DMS153 treated with DMSO at 0.1 percent for 48 hours (cell line): ENCODE results near the gene RASA4B.

ENCODE experiments used
- DNase-seq: peaks from one replicate; lab custom pipeline; 2025; ENCODE audit not compliant: unreplicated experiment; lab: John Stamatoyannopoulos, UW

Gene RASA4B

DNA sequence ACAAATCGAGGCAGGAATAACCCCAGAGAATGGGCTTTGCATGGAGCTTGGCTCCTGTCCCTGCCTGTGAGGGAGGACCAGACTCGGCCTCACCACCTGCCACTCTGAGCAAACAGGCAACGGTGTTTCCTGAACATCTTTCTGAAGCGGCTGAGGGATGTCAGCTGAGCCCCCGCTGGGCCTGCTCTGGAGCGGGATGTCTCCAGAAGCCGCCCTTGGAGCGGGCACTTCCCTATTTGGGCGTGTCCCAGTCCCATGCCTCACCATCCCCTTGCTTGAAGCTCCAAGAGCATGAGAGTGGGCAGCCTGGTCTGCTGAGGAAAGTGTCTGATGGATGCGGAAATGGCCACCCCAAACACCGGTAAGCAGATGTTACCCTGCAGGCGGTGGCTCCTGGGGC lies 63.1 kb downstream of the RASA4B start:
- no peak for DNase-seq

- DNase-seq: no peak
These were observed 64.3 kb downstream of the RASA4B start for GRCh38 chr7:102453319-102453718.

- no peak for DNase-seq
These were observed 65.1 kb downstream of the RASA4B start for GRCh38 chr7:102452451-102452850.

DNA sequence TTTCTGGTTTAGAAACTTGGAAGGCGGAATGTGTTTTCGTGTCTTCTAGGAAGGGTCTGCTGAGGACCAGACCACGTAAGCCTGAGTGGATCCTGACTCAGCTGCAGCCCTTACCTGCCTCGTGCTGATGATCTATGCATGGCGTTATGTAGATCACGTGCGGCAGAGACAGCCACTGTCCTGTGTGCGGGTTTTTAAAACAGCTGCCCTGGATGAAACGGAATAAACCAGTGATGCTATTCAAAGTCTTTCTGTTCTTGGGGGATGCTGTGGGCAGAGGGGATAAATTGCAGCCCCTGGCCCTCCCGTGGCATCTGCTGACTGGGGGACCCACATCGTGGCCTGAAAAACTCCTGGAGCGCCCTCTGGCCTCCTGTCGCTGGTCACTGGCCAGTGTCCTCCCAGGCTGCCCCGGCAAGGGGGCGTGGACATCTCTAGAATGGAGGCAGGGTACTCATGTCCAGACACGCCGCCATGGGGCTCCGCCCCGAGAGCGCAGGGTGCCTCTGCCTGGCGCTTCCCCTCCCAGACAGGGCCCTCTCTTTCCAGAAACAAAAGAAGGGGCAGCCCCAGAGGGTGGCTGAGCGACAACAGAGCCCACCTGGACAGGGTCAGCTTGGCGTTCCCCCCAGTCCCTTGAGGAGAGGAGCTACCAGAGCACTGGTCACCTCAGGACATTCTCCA lies 66.1 kb downstream of the RASA4B start:
- DNase-seq: peak; percentile 51

GRCh38 chr7:102450242-102450641 lies 67.3 kb downstream of the RASA4B start:
- DNase-seq: no peak

DNA sequence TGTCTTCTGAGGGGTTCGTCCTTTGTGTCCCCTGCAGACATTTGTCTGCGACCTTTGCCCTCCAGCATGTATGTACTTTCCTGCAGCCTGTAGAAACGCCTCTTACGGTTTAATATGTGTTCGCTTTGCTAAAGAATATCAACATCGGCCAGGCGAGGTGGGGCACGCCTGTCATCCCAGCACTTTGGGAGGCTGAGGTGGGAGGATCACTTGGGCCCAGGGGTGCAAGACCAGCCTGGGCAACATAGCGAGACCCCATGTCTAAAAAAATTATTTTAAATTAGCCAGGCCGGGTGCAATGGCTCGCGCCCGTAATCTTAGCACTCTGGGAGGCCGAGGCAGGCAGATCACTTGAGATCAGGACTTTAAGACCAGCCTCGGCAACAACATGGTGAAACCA lies 68.4 kb downstream of the RASA4B start:
- DNase-seq: no peak

DNA sequence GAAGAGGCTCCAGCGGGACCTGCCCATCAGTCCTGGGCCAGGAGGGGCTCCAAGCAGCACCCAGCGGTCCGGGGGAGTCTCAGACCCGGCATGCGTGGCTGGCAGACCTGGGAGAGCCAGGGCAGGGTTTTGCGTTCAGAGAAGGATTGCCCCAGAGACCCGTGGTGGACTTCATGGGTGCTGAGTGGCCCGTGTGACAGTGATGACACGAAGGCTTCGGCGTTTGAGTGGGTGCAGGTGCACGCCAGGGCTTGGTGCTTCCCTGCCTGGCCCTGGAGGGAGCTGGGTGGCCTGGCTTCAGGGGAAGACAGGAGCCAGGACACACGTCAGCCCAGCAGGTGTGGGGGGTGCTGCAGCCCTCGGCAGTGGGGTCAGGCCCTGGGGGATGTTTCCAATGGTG lies 70.3 kb downstream of the RASA4B start:
- no peak for DNase-seq

- no peak for DNase-seq
These were observed 71.0 kb downstream of the RASA4B start for GRCh38 chr7:102446387-102447156.

DNA sequence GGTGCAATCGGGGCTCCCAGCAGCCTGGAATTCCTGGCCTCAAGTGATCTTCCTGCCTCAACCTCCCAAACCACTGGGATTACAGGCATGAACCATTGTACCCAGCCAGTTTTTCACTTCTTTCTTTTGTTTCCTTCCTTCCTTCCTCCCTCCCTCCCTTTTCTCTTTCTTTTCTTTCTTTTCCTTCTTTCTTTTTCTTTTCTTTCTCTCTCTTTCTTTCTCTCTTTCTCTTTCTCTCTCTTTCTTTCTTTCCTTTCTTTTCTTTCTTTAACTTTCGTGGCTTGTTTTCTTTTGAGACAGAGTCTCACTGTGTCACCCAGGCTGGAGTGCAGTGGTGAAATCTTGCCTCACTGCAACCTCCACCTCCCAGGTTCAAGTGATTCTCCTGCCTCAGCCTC lies 71.9 kb downstream of the RASA4B start:
- DNase-seq: no peak

GRCh38 chr7:102444961-102445673 lies 72.5 kb downstream of the RASA4B start:
- no peak for DNase-seq

GRCh38 chr7:102439963-102440795 lies 77.4 kb downstream of the RASA4B start:
- DNase-seq: no peak

GRCh38 chr7:102436118-102436517 lies 81.5 kb downstream of the RASA4B start:
- DNase-seq: no peak

DNA sequence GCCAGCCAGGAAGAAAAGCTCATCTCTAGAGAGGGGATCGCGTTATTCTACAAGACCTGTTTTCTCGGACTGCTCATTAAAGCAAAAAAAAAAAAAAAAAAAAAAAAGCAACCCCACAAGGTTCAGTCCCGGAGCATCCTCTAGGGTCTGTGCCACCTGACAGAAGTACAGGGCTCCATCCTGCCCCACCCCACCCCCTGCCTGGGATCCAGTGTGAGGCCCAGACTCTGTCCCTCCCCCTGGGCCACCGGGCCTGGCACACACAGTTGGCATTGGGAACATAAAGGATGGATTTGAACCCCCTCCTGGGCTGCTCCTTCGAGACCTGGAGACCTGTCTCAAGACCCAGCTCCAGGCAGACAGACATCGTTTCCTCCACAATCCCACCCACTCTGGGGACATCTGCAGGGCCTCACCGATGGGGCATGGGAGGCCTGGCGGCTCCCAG lies 83.5 kb downstream of the RASA4B start:
- DNase-seq: no peak

DNA sequence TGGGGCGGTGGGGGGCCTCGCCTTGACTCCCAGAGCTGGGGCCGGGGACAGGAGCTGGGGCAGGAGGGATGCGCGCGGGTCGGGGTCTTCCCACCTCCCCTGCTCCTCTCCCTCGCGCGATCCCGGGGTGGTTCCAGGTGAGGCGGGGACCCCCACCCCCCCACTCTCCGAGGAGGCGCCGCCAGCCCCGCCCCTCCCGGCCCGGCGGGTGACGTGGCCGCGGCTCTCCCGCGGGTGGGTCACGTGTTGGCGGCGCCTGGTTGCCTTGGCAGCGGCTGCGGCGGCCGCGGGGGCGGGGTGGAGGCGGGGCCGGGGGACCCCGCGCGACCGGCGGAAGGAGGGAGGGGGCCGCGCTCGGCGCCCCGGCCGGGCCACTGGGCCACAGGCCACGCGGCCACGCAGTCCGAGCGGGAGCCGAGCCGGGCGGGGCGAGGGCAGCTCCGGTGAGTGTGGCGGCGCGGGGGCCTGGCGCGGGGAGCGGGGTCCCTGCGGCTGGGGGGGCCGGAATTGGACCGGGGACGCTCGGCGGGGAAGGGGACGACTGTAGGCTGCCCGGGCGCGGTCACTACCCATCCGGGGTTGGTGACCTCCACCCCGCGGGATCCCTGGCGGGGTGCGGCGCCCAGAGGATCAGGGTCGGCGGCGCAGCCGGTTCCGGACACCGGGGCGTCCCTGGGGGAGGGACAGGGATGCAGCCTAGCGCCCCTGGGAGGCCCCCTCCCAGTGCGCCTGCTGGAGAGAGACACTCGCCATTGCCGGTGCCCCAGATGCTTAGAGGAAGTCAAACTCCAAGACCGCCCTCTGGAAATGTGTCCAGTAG lies 84.1 kb downstream of the RASA4B start, which contains the start of gene ORAI2:
Gene ORAI2, plus strand, starts transcription at position 357 of the 820 bp plus-strand sequence. CDS start 5,382 bp downstream, outside the sequence.
- peak; percentile 12 for DNase-seq
